ENCODE data around the gene PRR29. TPM values are rescaled to one million over a fixed set of nuclear protein-coding genes. Genes with fewer than 3 reads are reported as not detected.

The PRR29 gene
- total and polyA plus RNA-seq, 2 donors (not counting 3 experiments of a cell fraction or from before 2014, with no cell fraction given): 0.39 to 1.2 TPM

DNA sequence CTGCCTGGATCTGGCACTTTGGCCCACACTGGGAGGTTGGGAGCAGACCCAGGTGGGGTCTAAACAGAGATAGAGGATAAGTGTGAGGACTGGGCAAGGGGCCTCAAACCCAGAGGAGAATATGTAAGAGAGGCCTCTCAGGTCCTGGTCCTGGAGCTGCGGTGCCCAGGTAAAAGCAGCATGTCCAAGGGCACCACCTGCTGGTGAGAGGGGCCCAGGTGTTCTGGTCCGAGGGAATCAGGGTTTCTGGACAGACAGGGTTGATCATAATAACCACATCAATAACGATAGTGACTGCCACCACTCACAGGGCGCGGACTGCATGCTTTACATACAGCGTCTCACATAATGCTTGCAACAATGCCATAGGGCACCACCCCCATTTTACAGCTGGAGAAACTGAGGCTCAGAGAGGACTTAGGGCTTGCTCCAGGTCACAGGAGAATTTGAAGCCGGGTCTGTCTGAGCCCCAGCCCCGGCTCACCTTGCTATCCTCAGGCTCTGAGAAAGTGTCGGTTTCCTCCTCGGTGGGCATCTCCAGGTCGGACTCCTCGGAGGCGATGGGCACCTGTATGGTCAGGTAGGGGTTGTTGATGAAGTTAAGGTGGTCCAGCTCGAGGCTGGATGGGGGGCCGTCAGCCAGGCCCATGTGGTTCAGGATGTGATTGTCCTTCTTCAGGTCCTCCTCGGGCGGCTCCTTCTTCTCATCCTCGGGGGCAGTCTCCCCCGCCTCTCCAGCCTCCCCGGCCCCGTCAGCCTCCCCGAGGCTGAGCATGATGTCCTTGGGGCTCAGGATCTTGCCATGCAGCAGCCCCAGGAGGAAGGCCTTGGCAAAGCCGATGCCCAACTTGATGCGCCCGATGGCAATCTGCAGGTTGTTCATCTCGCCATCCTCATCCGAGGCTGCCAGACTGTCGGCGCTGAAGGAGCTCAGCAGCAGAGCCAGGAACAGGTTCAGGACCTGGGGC is 46.9 kb upstream of the PRR29 start:
- Histone ChIP-seq H3K27ac (ENCODE audit: insufficient read depth, low read depth, low read length) (no peak overlapping the region), H3K4me1 (ENCODE audit: control insufficient read depth, extremely low read depth, insufficient read depth, low read length) (no peaks in the 10 kb centered on the region), H3K27me3 (ENCODE audit: control insufficient read depth in 2 of 2, insufficient read depth in 2 of 2, low read length in 2 of 2) (no peaks in the 10 kb centered on the region), H3K9me3 (replicated peaks; ENCODE audit: control insufficient read depth, insufficient read depth, low read length) (no peaks in the 10 kb centered on the region), H3K4me2 (ENCODE audit: insufficient read depth, low read length) (no peak overlapping the region), H3K79me2 (ENCODE audit: control insufficient read depth, insufficient read depth, low read length) (no peaks in the 10 kb centered on the region), H2AFZ (ENCODE audit: low read depth, low read length) (no peak overlapping the region), H3K9me1 (replicated peaks; ENCODE audit: control insufficient read depth, extremely low read depth, insufficient read depth, low read length) (no peaks in the 10 kb centered on the region), H3K36me3 (ENCODE audit: control insufficient read depth in 2 of 2, extremely low read depth in 1 of 2, insufficient read depth in 2 of 2, low read length in 2 of 2) (no peaks in the 10 kb centered on the region), H3K4me3 (replicated peaks in 1 of 3; ENCODE audit: insufficient read depth in 1 of 3, low read depth in 1 of 3, low read length in 3 of 3) (no peak overlapping the region), H3K9ac (replicated peaks; ENCODE audit: extremely low read depth, insufficient read depth, low read length) (no peak overlapping the region), H4K20me1 (replicated peaks; ENCODE audit: control insufficient read depth, extremely low read depth, insufficient read depth, low read length) (no peaks in the 10 kb centered on the region)
- no peak for TF ChIP-seq POLR2A (IDR thresholded peaks at IDR 0.05; ENCODE audit: low read depth, low read length)
- no peak for TF ChIP-seq POLR2AphosphoS5 (IDR thresholded peaks at IDR 0.05; ENCODE audit: insufficient read depth, low read depth, low read length)
- no peak for TF ChIP-seq MYC (IDR thresholded peaks at IDR 0.05; ENCODE audit: low read depth, low read length)
- no peak for TF ChIP-seq FOS (IDR thresholded peaks at IDR 0.05; ENCODE audit: borderline replicate concordance, insufficient read depth, low read length)
- no peak for TF ChIP-seq GATA2 (IDR thresholded peaks at IDR 0.05; ENCODE audit: insufficient read depth, insufficient read length, low read depth, low read length)
- TF ChIP-seq, protein P1, sequence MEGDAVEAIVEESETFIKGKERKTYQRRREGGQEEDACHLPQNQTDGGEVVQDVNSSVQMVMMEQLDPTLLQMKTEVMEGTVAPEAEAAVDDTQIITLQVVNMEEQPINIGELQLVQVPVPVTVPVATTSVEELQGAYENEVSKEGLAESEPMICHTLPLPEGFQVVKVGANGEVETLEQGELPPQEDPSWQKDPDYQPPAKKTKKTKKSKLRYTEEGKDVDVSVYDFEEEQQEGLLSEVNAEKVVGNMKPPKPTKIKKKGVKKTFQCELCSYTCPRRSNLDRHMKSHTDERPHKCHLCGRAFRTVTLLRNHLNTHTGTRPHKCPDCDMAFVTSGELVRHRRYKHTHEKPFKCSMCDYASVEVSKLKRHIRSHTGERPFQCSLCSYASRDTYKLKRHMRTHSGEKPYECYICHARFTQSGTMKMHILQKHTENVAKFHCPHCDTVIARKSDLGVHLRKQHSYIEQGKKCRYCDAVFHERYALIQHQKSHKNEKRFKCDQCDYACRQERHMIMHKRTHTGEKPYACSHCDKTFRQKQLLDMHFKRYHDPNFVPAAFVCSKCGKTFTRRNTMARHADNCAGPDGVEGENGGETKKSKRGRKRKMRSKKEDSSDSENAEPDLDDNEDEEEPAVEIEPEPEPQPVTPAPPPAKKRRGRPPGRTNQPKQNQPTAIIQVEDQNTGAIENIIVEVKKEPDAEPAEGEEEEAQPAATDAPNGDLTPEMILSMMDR (IDR thresholded peaks at IDR 0.05; ENCODE audit: extremely low read depth in 1 of 2, insufficient read depth in 1 of 2, low read depth in 1 of 2, low read length in 2 of 2): no peak
- TF ChIP-seq, protein P2, sequence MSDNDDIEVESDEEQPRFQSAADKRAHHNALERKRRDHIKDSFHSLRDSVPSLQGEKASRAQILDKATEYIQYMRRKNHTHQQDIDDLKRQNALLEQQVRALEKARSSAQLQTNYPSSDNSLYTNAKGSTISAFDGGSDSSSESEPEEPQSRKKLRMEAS (IDR thresholded peaks at IDR 0.05; ENCODE audit: insufficient read depth, insufficient read length): no peak
- no peak for TF ChIP-seq EZH2 (IDR thresholded peaks at IDR 0.05; ENCODE audit: borderline replicate concordance, low read depth, low read length, severe bottlenecking)
- no peak for TF ChIP-seq JUN (IDR thresholded peaks at IDR 0.05; ENCODE audit: borderline replicate concordance, insufficient read depth, insufficient read length, low read depth)
- intact Hi-C loops (cut with micrococcal nuclease): no loop called here
- dilution Hi-C loops (cut with MboI; ENCODE audit: extremely low pct_ligation_motif_present, low sequenced_read_pairs): no loop called here
- ChIA-PET POLR2A (no interaction called here), CTCF (interaction anchor here (0.6 to 2.6 kb wide), 5 partner anchors 16 to 182 kb away, joined by 3 to 9 read pairs (median 7); no protein-coding TSS in a partner anchor)
- no TSS peak for BruUV-seq (replicated peaks)
- FAIRE-seq (no peak), DNase-seq (ENCODE audit: low read depth, low spot score) (no peak)
